Heart right ventricle (tissue), 16 donors: ENCODE data around the gene PLA2G2D. TPM values are rescaled to one million over a fixed set of nuclear protein-coding genes. Genes with fewer than 3 reads are reported as not detected.
A peak's percentile ranks its signal among the peaks of the same experiment; 100 is the strongest.

ENCODE experiments used
- ATAC-seq, 8 donors: fragments of 200-7000 bp; cut with Tn5 transposase; one replicate each; pipeline ENCODE4 v1.9.1; 2020; ENCODE audit warnings: mild to moderate bottlenecking in 8 of 8, moderate library complexity in 8 of 8, moderate number of reproducible peaks in 1 of 8
- DNase-seq, 2 donors: peaks; one replicate each; pipeline ENCODE4 v3.0.0-alpha.2; 2020
- H3K27ac ChIP-seq, 10 donors: fragments of 200-600 bp; sonication (generic) in 2 of 10; one replicate each; pipeline versions ENCODE4 v1.5.0 to v1.8.0; 2020 to 2022; ENCODE audit warnings: mild to moderate bottlenecking in 3 of 10
- H3K27me3 ChIP-seq, 7 donors: fragments of 200-600 bp; one replicate each; pipeline ENCODE4 v1.8.0; 2021 to 2022; ENCODE audit warnings: mild to moderate bottlenecking in 2 of 7
- H3K36me3 ChIP-seq, 9 donors: fragments of 200-600 bp; sonication (generic) in 1 of 9; one replicate each; pipeline versions ENCODE4 v1.5.0 to v1.8.0; 2020 to 2022; ENCODE audit warnings: mild to moderate bottlenecking in 2 of 9
- H3K4me1 ChIP-seq, 9 donors: fragments of 200-600 bp; sonication (generic) in 1 of 9; one replicate each; pipeline versions ENCODE4 v1.5.0 to v1.8.0; 2020 to 2022; ENCODE audit warnings: mild to moderate bottlenecking in 4 of 9
- H3K4me3 ChIP-seq, 10 donors: fragments of 200-600 bp; sonication (generic) in 2 of 10; one replicate each; pipeline versions ENCODE4 v1.5.0 to v1.8.0; 2020 to 2022; ENCODE audit warnings: mild to moderate bottlenecking in 7 of 10, moderate library complexity in 2 of 10
- H3K9me3 ChIP-seq, 11 donors: fragments of 200-600 bp in 10 of 11; sonication (generic) in 2 of 11; one replicate each; pipeline versions ENCODE4 v1.5.0 to v1.8.0; 2013 to 2022; ENCODE audit warnings: mild to moderate bottlenecking in 2 of 11, control low read depth in 1 of 11, moderate library complexity in 1 of 11
- CTCF ChIP-seq, 9 donors: fragments of 200-600 bp; sonication (generic) in 2 of 9; IDR thresholded peaks; one replicate each; pipeline versions ENCODE4 v1.5.0 to v1.8.0; 2021 to 2022; ENCODE audit warnings: antibody characterized with exemption in 9 of 9, mild to moderate bottlenecking in 5 of 9, moderate library complexity in 1 of 9
- WGBS, 2 donors: extraction: QIAGEN DNeasy Blood & Tissue Kit; methylation state at CpG; one replicate each; pipeline ENCODE4 v1.1.7; 2013; ENCODE audit warnings: inconsistent platforms in 1 of 2; 5-methylcytosine and 5-hydroxymethylcytosine counted together
- intact Hi-C, 10 donors: fragments of 100-400 bp; cut with DNase I; formaldehyde crosslinking; loops; one replicate each; pipeline versions ENCODE4 v1.11.1 to v1.14.2; 2022
- polyA plus RNA-seq, 2 donors: library from polyadenylated mRNA; stranded (reverse); fragments of 200-250 nt; gene quantifications; one replicate each; pipeline ENCODE4 v1.2.3, GENCODE V29; 2013
- total RNA-seq, 10 donors: library from RNA; stranded (reverse); fragmentation: NEBNext Ultra II Directional in 3 of 10; extraction: Animal tissue kit (Norgen Biotek cat#: 25700) in 3 of 10; gene quantifications; one replicate each; pipeline versions ENCODE4 v1.2.1 to v1.2.4, GENCODE V29; 2021 to 2023
- donor health status: Arrhythmogenic right ventricular cardiomyopathy.
- donor health status: ischemic (EF 13 %, LVEDD 7.1; RV severe dilation, severe dysfunction).
- donor health status: healthy with polysubstance abuse.
- donor health status: DM: no; HTN: yes; CAD: no.
- donor health status: DM: no; HTN: no; CAD: no.
- donor health status: ischemic (EF 25% LVEDD 6.9; RV normal size, moderate dysfunction).
- donor health status: ischemic (EF 25% LVEDD 5.7; RV mildly dilated, moderate dysfunction).
- donor health status: healthy.
- donor health status: DM: yes; HTN: yes; CAD: no.
- donor health status: Ischemic cardiomyopathy.
- donor health status: ischemic (EF 35%, LVEDD 5.7; RV mildly dilated, moderate dysfunction).
- donor health status: nonischemic (EF 11% LVEDD 7.7; RV severe dilation, severe dysfunction).
- donor health status: DM: yes; HTN: yes; CAD: no.
- donor health status: PGD.
- donor health status: ischemic (EF 29% LVEDD 5.4; RV normal size, mild dysfunction).
- donor health status: nonischemic (EF 23%, LVEDD 6.1; RV moderate dilation, normal function).

PLA2G2D gene
- total and polyA plus RNA-seq, 12 donors = 1.1 TPM; not detected in 11

GRCh38 chr1:20096840-20097447 lies 22.4 kb downstream of the PLA2G2D start:
- no peak overlapping the region for H3K27ac ChIP-seq
- H3K36me3 ChIP-seq = peaks cover 0 to under 1% (median 0%) of the 10 kb centered on the region in 9 donors
- H3K9me3 ChIP-seq = peaks cover 0 to 15% (median 0%) of the 10 kb centered on the region in 11 donors
- DNase-seq (no peak), ATAC-seq (no peak)
- H3K27me3 ChIP-seq = no peaks in the 10 kb centered on the region
- 87% methylated on average over 7 of the region's 7 CpGs for WGBS, 2 donors
- intact Hi-C loops = loop anchor here in 2 of 10 donors (5.0 to 10.0 kb wide), 2 partner anchors 102 to 120 kb away; partner anchors contain the start of gene PLA2G2A (in 1 of the 2)
- H3K4me3 ChIP-seq = no peak overlapping the region
- H3K4me1 ChIP-seq = peaks cover 0 to 17% (median 0%) of the 10 kb centered on the region in 9 donors
- TF ChIP-seq CTCF (IDR thresholded peaks at IDR 0.05) = no peak

DNA sequence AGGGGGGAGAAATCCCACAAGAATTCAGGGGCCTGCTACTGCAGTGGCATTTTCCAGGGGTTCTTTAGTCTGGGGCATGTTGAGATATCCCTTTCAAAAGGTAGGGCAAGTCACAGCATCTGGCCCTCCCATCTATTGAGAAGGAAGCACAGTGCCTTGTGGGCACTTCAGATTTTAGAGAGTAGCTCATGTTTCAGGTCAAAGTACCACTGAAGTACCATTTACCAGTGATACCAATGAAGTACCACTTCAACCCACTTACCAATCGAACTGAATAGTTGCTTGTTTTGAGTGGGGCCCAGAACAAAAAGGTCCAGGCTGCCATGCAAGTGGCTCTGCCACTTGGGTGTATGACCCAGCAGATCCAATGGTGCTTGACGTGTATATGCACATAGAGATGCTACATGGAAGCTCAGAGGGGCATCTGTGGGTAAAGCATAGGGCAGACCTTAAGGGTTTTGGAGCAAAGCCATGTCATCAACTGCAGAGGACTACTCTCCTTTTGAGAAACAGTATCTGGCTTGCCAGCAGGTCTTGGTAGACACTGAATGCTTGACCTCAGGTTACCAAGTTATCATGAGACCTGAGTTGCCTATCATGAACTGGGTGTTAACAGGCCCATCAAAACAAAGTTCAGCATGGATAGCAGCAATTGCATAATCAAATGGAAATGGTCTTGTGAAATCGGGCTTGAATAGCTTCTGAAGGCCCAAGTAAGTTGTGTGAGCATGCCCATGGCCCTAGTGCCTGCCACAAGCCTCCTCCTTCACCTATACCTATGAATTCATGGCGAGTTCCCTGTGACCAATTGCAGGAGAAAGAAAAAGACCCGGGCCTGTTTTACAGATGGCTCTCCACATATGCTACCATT lies 23.5 kb downstream of the PLA2G2D start:
- intact Hi-C loops = loop anchor here in 2 of 10 donors (5.0 to 10.0 kb wide), 2 partner anchors 101 to 118 kb away; partner anchors contain the start of gene PLA2G2A (in 1 of the 2)
- H3K27me3 ChIP-seq = no peaks in the 10 kb centered on the region
- no peak for ATAC-seq
- 73 to 80% methylated on average over 5 of the region's 5 CpGs for WGBS, 2 donors
- peaks cover 0 to 15% (median 0%) of the 10 kb centered on the region in 11 donors for H3K9me3 ChIP-seq
- peaks cover 0 to 8% (median 0%) of the 10 kb centered on the region in 9 donors for H3K4me1 ChIP-seq
- H3K36me3 ChIP-seq = peaks cover 0 to 12% (median 0%) of the 10 kb centered on the region in 9 donors
- H3K27ac ChIP-seq = no peak overlapping the region
- no peak for DNase-seq
- TF ChIP-seq CTCF (IDR thresholded peaks at IDR 0.05) = no peak
- no peak overlapping the region for H3K4me3 ChIP-seq

DNA sequence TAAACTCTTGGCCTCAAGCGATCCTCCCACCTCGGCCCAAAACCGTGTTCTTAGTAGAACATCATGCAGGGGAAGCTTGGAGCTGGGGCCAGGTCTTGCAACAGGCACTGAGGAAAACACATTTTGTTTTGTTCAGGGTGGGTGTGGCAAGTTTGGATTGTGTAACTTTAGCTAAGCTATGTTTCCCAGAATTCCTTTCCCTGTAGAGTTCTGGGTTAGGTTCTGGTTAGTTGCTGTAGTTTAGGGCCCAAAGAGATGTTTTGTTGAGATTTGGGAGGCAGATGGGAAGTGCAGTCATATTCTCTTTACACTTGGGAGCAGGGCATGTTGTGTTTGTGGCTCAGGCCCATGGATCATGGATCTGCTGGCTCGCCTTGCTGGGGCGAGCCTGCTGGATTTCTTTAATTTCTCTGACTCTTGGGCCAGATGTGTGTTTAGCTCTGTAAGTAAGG lies 25.4 kb downstream of the PLA2G2D start:
- ATAC-seq = peak; percentile 70 to 91 (median 82)
- Histone ChIP-seq H3K4me3 (no peak overlapping the region), H3K27me3 (no peaks in the 10 kb centered on the region), H3K4me1 (peaks cover 0 to 6% (median 0%) of the 10 kb centered on the region in 9 donors), H3K27ac (peak overlapping the region in 9 of 10 donors; percentile 32 to 70 (median 57)), H3K36me3 (peaks cover 0 to 30% (median 12%) of the 10 kb centered on the region in 9 donors), H3K9me3 (peaks cover 0 to 15% (median 0%) of the 10 kb centered on the region in 11 donors)
- no peak for TF ChIP-seq CTCF (IDR thresholded peaks at IDR 0.05)
- WGBS, 2 donors = 67 to 76% methylated on average over 5 of the region's 5 CpGs
- intact Hi-C loops = loop anchor here in 2 of 10 donors (5.0 to 10.0 kb wide), 2 partner anchors 99 to 117 kb away; partner anchors contain the start of gene PLA2G2A (in 1 of the 2)
- peak; percentile 44 to 60 for DNase-seq

DNA sequence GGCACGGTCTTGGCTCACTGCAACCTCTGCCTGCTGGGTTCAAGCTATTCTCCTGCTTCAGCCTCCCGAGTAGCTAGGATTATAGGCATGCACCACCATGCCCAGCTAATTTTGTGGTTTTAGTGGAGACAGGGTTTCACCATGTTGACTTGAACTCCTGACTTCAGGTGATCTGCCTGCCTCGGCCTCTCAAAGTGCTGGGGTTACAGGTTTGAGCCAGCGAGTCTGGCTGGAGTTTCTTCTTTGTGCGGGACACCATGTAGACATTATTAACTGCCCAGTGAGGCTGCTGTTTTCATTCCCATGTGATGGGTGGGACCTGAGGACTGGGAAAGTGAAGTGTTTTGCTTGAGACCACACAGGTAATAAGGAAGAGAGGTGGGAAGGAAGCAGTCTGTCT lies 26.0 kb downstream of the PLA2G2D start:
- peak overlapping the region; percentile 13 to 70 (median 54) for H3K27ac ChIP-seq
- TF ChIP-seq CTCF (IDR thresholded peaks at IDR 0.05) = no peak

More for the DNA sequence above, 26.0 kb downstream of the PLA2G2D start:
- ATAC-seq (no peak), DNase-seq (no peak)
- 83 to 91% methylated on average over 5 of the region's 5 CpGs for WGBS, 2 donors
- intact Hi-C loops = loop anchor here in 2 of 10 donors (5.0 to 10.0 kb wide), 2 partner anchors 99 to 116 kb away; partner anchors contain the start of gene PLA2G2A (in 1 of the 2)
- no peak overlapping the region for H3K4me3 ChIP-seq
- H3K4me1 ChIP-seq = peaks cover 0 to 6% (median 0%) of the 10 kb centered on the region in 9 donors
- H3K9me3 ChIP-seq = peaks cover 0 to 15% (median 0%) of the 10 kb centered on the region in 11 donors
- H3K27me3 ChIP-seq = no peaks in the 10 kb centered on the region
- H3K36me3 ChIP-seq = peaks cover 0 to 37% (median 14%) of the 10 kb centered on the region in 9 donors
